Measurements from ENCODE around the gene PROSER3. TPM values are rescaled to one million over a fixed set of nuclear protein-coding genes. Genes with fewer than 3 reads are reported as not detected.

Gene PROSER3
- total RNA-seq, 6 experiments from 2014 or later = 26.4 to 30.0 (median 29.0) TPM

- H3K9me3 Mint-ChIP-seq = no peaks in the 10 kb centered on the region
- peaks cover 22% of the 10 kb centered on the region for H3K4me1 Mint-ChIP-seq (ENCODE audit: low read depth)
- H3K27me3 Mint-ChIP-seq (ENCODE audit: insufficient read depth) = peaks cover 6% of the 10 kb centered on the region; the same call in 1 of the 2 replicates
- TF ChIP-seq CTCF (IDR thresholded peaks at IDR 0.05) = peak; percentile 94
- peak; percentile 76 for DNase-seq
- H3K36me3 Mint-ChIP-seq (ENCODE audit: low read depth) = peaks cover 8% of the 10 kb centered on the region; the same call in 1 of the 2 replicates
- H3K4me3 Mint-ChIP-seq = peak overlapping the region; percentile 91
- peak overlapping the region; percentile 92 for H3K27ac Mint-ChIP-seq
These were observed 40.9 kb upstream of the PROSER3 start for GRCh38 chr19:35716801-35717664.

- H3K9me3 Mint-ChIP-seq = no peaks in the 10 kb centered on the region
- H3K4me3 Mint-ChIP-seq = peak within 1 kb of the TSS; percentile 95
- TF ChIP-seq CTCF (IDR thresholded peaks at IDR 0.05) = no peak
- peaks cover 22% of the 10 kb centered on the region for H3K4me1 Mint-ChIP-seq (ENCODE audit: low read depth)
- H3K27ac Mint-ChIP-seq = peak within 1 kb of the TSS; percentile 92
- peaks cover 8% of the 10 kb centered on the region; the same call in 1 of the 2 replicates for H3K36me3 Mint-ChIP-seq (ENCODE audit: low read depth)
- peaks cover 3% of the 10 kb centered on the region; the same call in 1 of the 2 replicates for H3K27me3 Mint-ChIP-seq (ENCODE audit: insufficient read depth)
- peak; percentile 93 for DNase-seq
These were observed 40.2 kb upstream of the PROSER3 start, which contains the start of gene KMT2B for GRCh38 chr19:35717665-35718344. Gene KMT2B (plus strand): TSS chr19:35718003. CDS start chr19:35718019, 16 bp downstream.

- peaks cover 8% of the 10 kb centered on the region; the same call in 1 of the 2 replicates for H3K36me3 Mint-ChIP-seq (ENCODE audit: low read depth)
- TF ChIP-seq CTCF (IDR thresholded peaks at IDR 0.05) = no peak
- no peak for DNase-seq
- H3K4me1 Mint-ChIP-seq (ENCODE audit: low read depth) = peaks cover 22% of the 10 kb centered on the region
- H3K9me3 Mint-ChIP-seq = no peaks in the 10 kb centered on the region
- H3K4me3 Mint-ChIP-seq = peak overlapping the region; percentile 95
- H3K27ac Mint-ChIP-seq = peak overlapping the region; percentile 84
- peaks cover 3% of the 10 kb centered on the region; the same call in 1 of the 2 replicates for H3K27me3 Mint-ChIP-seq (ENCODE audit: insufficient read depth)
These were observed 39.5 kb upstream of the PROSER3 start for GRCh38 chr19:35718345-35719041.

- peaks cover 22% of the 10 kb centered on the region for H3K4me1 Mint-ChIP-seq (ENCODE audit: low read depth)
These were observed 38.4 kb upstream of the PROSER3 start for GRCh38 chr19:35719402-35720162.

More at GRCh38 chr19:35719402-35720162, 38.4 kb upstream of the PROSER3 start:
- no peak for TF ChIP-seq CTCF (IDR thresholded peaks at IDR 0.05)
- Mint-ChIP-seq H3K36me3 (ENCODE audit: low read depth) (peaks cover 8% of the 10 kb centered on the region; the same call in 1 of the 2 replicates), H3K27ac (peak overlapping the region; percentile 84), H3K9me3 (no peaks in the 10 kb centered on the region), H3K27me3 (ENCODE audit: insufficient read depth) (peaks cover 3% of the 10 kb centered on the region; the same call in 1 of the 2 replicates), H3K4me3 (peak overlapping the region; percentile 95)
- DNase-seq = no peak
